IPS DF 4.7 (cell line): Measurements from ENCODE around the gene GID8.
"Not testable (repeated sequence)": the region's sequence is repeated elsewhere in the genome, so short reads cannot be mapped to it uniquely, and the experiment has no call there.

Experiments
- DNase-seq: peaks from one replicate; pipeline ENCODE4 v3.0.0-alpha.2; 2013; ENCODE audit warnings: low spot score; ENCODE audit errors: extremely low read depth

Gene GID8

GRCh38 chr20:62957136-62958117 is 19.5 kb downstream of the GID8 start:
- no peak for DNase-seq

GRCh38 chr20:62958388-62959100 is 20.6 kb downstream of the GID8 start:
- no peak for DNase-seq

GRCh38 chr20:62959101-62959971 is 21.4 kb downstream of the GID8 start:
- DNase-seq, result no peak

- no peak for DNase-seq
Observed at GRCh38 chr20:62959998-62960436, 22.1 kb downstream of the GID8 start.

- DNase-seq, result not testable (repeated sequence)
Observed at GRCh38 chr20:62960446-62961309, 22.7 kb downstream of the GID8 start.

GRCh38 chr20:62961310-62961783 is 23.4 kb downstream of the GID8 start:
- no peak for DNase-seq

GRCh38 chr20:62961799-62962198 is 23.9 kb downstream of the GID8 start:
- DNase-seq, result no peak

GRCh38 chr20:62962221-62962879 is 24.4 kb downstream of the GID8 start:
- DNase-seq, result no peak

- DNase-seq, result no peak
Observed at GRCh38 chr20:62962891-62963613, 25.1 kb downstream of the GID8 start.

- DNase-seq, result no peak
Observed at GRCh38 chr20:62963614-62964397, 25.9 kb downstream of the GID8 start.

GRCh38 chr20:62964700-62965099 is 26.8 kb downstream of the GID8 start:
- DNase-seq, result no peak

GRCh38 chr20:62965363-62965771 is 27.4 kb downstream of the GID8 start:
- no peak for DNase-seq

- no peak for DNase-seq
Observed at GRCh38 chr20:62966212-62967148, 28.5 kb downstream of the GID8 start.

- DNase-seq, result no peak
Observed at GRCh38 chr20:62967149-62967501, 29.2 kb downstream of the GID8 start.

- no peak for DNase-seq
Observed at GRCh38 chr20:62967628-62968351, 29.8 kb downstream of the GID8 start.

GRCh38 chr20:62968378-62969178 is 30.6 kb downstream of the GID8 start:
- no peak for DNase-seq
